Adipocyte (in vitro differentiated cells): Measurements from ENCODE around the gene EFNA1.

Experiments used
- DNase-seq: peaks from one replicate; pipeline ENCODE4 v3.0.0-alpha.2; 2015; ENCODE audit warnings: low read depth
- H3K27me3 ChIP-seq: replicated peaks from 2 replicates; pipeline ENCODE4 v1.7.0; 2013; ENCODE audit warnings: mild to moderate bottlenecking, low read length, moderate library complexity; ENCODE audit not compliant: control insufficient read depth, insufficient read depth
- H3K36me3 ChIP-seq: 2 replicates; pipeline ENCODE4 v1.7.0; 2013; ENCODE audit warnings: low read length, mild to moderate bottlenecking, moderate library complexity; ENCODE audit not compliant: control insufficient read depth, insufficient read depth, severe bottlenecking
- H3K4me1 ChIP-seq: 2 replicates; pipeline ENCODE4 v1.7.0; 2013; ENCODE audit warnings: mild to moderate bottlenecking, low read length, moderate library complexity; ENCODE audit not compliant: control insufficient read depth, insufficient read depth
- H3K4me3 ChIP-seq: 2 replicates; pipeline ENCODE4 v1.7.0; 2013; ENCODE audit warnings: mild to moderate bottlenecking, low read length, moderate library complexity
- H3K9ac ChIP-seq: 2 replicates; pipeline ENCODE4 v1.7.0; 2013; ENCODE audit warnings: mild to moderate bottlenecking, low read length, moderate library complexity
- H3K9me3 ChIP-seq: 2 replicates; pipeline ENCODE4 v1.7.0; 2013; ENCODE audit warnings: mild to moderate bottlenecking, low read length, moderate library complexity; ENCODE audit not compliant: control insufficient read depth

EFNA1 gene

DNA sequence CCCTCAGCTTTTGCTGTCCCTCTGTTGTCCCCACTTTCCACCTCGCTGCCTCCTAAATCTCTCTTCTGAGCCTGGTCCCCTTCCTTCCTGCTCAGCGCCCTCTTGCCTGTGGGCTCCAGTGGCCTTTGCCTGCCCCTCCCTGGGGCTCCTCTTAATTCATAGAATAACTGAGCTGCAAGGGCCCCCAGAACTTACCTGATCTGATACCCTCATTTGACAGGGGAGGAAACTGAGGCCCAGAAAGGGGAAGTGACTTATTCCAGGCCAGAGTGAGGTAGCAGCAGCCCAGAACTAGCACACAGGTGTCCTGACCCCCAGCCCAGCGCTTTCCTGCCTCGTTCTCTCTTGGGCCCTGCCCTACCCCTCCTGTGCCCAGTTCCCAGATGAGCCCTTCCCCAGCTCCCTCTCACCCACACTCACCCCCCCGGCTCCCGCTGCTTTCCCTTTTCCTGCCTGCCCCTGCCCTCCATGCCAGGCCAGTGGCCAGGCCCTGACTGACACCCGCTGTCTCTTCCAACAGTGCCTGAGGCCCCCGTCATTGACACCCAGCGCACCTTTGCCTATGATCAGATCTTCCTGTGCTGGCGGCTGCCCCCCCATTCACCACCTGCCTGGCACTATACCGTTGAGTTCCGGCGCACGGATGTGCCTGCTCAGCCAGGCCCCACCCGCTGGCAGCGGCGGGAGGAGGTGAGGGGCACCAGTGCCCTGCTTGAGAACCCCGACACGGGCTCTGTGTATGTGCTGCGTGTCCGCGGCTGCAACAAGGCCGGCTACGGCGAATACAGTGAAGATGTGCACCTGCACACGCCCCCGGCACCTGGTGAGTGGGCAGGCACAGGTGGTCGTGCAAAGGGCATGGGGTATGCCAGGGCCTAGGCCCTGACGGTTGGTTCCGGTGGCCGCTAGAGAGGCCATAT is 51.7 kb downstream of the EFNA1 start:
- no peak for DNase-seq
- Histone ChIP-seq H3K4me3 (no peak overlapping the region), H3K36me3 (no peaks in the 10 kb centered on the region), H3K4me1 (no peaks in the 10 kb centered on the region), H3K9ac (no peak overlapping the region), H3K9me3 (no peaks in the 10 kb centered on the region), H3K27me3 (no peaks in the 10 kb centered on the region)

DNA sequence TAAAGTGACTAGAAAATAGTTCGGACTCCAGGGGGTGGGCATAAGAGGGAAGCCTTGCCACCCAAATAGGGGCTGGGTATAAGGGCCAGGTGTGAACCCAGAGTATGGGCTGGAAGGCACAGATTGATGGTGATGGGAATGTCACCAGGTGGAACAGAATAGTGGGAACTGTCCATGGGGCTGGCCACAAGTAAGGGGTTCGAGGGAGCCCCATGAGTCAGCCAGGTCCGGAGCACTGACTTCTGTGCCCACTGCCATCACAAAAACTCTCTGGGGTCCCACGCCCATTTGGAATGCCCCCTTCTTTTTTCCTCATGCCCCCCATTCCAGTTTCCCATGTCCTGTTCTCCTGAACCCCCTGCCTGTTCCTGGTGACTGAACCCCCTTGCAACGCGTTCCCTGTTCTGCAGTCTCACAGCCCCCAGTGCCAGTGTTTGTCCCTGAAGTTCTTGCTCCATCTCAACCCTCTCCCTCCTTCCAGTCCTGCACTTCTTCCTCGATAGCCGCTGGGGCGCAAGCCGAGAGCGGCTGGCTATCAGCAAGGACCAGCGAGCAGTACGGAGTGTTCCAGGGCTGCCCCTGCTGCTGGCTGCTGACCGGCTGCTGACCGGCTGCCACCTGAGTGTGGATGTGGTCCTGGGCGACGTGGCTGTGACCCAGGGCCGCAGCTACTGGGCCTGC is 53.8 kb downstream of the EFNA1 start:
- no peaks in the 10 kb centered on the region for H3K4me1 ChIP-seq
- H3K9ac ChIP-seq: no peak overlapping the region
- no peak for DNase-seq
- H3K4me3 ChIP-seq: no peak overlapping the region
- H3K36me3 ChIP-seq: no peaks in the 10 kb centered on the region
- no peaks in the 10 kb centered on the region for H3K9me3 ChIP-seq
- H3K27me3 ChIP-seq: no peaks in the 10 kb centered on the region

DNA sequence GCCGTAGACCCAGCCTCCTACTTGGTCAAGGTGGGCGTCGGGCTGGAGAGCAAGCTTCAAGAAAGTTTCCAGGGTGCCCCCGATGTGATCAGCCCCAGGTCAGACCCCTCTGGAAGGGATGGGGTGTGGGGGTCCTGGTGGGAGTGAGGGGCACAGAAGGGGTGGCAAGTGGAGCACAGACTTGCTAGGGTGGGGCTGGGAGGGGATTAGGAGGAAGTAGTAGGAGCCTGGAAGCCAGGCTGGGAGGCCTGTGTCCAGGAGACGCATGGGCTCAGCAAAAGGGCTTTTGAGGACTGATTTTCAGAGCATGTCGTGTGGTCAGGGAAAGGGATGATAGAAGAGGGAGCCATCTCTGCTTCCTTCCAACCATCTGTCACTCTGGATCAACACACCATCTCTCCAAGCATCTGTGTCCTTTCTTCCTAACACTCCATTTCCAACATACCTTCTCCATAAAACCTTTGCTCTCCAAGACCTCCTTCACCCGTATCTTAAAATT is 54.4 kb downstream of the EFNA1 start:
- Histone ChIP-seq H3K9me3 (no peaks in the 10 kb centered on the region), H3K4me3 (no peak overlapping the region), H3K36me3 (no peaks in the 10 kb centered on the region), H3K4me1 (no peaks in the 10 kb centered on the region), H3K27me3 (no peaks in the 10 kb centered on the region), H3K9ac (no peak overlapping the region)
- no peak for DNase-seq

DNA sequence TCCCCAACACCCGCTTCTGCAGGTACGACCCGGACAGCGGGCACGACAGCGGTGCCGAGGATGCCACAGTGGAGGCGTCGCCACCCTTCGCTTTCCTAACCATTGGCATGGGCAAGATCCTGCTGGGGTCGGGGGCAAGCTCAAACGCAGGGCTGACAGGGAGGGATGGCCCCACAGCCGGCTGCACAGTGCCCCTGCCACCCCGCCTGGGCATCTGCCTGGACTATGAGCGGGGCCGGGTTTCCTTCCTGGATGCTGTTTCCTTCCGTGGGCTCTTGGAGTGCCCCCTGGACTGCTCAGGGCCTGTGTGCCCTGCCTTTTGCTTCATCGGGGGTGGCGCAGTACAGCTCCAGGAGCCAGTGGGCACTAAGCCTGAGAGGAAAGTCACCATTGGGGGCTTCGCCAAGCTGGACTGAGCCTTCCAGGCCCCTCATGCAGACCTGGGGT is 56.1 kb downstream of the EFNA1 start:
- H3K4me1 ChIP-seq: no peaks in the 10 kb centered on the region
- DNase-seq: no peak
- no peaks in the 10 kb centered on the region for H3K27me3 ChIP-seq
- no peak overlapping the region for H3K9ac ChIP-seq
- no peak overlapping the region for H3K4me3 ChIP-seq
- no peaks in the 10 kb centered on the region for H3K9me3 ChIP-seq
- H3K36me3 ChIP-seq: no peaks in the 10 kb centered on the region

DNA sequence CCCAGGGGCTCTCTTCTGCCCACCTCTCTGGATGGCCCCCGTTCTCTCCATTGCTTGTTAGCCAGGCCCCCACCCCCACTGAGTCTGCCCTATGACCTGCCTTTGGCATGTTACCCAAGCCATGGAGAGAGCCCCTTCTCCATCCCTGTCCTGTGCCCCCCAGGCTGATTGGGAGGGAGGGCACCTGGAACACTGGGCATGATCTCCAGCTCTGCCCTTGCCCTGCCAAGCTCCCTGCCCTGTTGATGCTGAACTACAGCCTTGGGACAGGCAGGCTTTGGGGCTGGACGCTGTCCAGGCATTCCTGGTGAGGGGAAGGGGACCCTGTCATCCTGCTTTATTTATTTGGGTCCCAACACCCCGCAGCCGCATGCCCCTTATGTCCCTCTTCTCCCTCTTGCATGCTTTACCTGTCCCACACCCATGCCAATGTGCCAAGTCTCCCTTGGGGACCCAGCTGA is 56.7 kb downstream of the EFNA1 start:
- Histone ChIP-seq H3K9me3 (no peaks in the 10 kb centered on the region), H3K27me3 (no peaks in the 10 kb centered on the region), H3K36me3 (no peaks in the 10 kb centered on the region), H3K4me1 (no peaks in the 10 kb centered on the region), H3K4me3 (no peak overlapping the region), H3K9ac (no peak overlapping the region)
- no peak for DNase-seq
